SW 1271 (cell line): ENCODE measurements around the gene ADAMTSL5.
A peak's percentile ranks its signal among the peaks of the same experiment; 100 is the strongest.
"Not testable (repeated sequence)": the region's sequence is repeated elsewhere in the genome, so short reads cannot be mapped to it uniquely, and the experiment has no call there.

Experiments
- DNase-seq, 2 experiments: peaks; one replicate each; lab custom pipeline; 2025; lab: John Stamatoyannopoulos, UW

The ADAMTSL5 gene

GRCh38 chr19:1511318-1512317, 1.2 kb downstream of the ADAMTSL5 start:
- DNase-seq, result no peak

GRCh38 chr19:1510807-1511206, 2.0 kb downstream of the ADAMTSL5 start:
- no peak for DNase-seq

GRCh38 chr19:1510442-1510806, 2.4 kb downstream of the ADAMTSL5 start:
- no peak for DNase-seq

- DNase-seq, result no peak
Measured at GRCh38 chr19:1509602-1510441, 3.0 kb downstream of the ADAMTSL5 start.

GRCh38 chr19:1508507-1508856, 4.3 kb downstream of the ADAMTSL5 start:
- no peak for DNase-seq

- DNase-seq, result peak; percentile 78 to 93
Measured at GRCh38 chr19:1507763-1508506, 4.9 kb downstream of the ADAMTSL5 start.

- no peak for DNase-seq
Measured at GRCh38 chr19:1507192-1507660, 5.6 kb downstream of the ADAMTSL5 start.

- no peak for DNase-seq
Measured at GRCh38 chr19:1505991-1506881, 6.6 kb downstream of the ADAMTSL5 start.

GRCh38 chr19:1505012-1505411, 7.8 kb downstream of the ADAMTSL5 start:
- DNase-seq, result no peak

GRCh38 chr19:1503925-1504773, 8.7 kb downstream of the ADAMTSL5 start:
- no peak for DNase-seq

GRCh38 chr19:1503089-1503924, 9.5 kb downstream of the ADAMTSL5 start:
- DNase-seq, result no peak

- DNase-seq, result no peak
Measured at GRCh38 chr19:1502433-1503088, 10.3 kb downstream of the ADAMTSL5 start.

GRCh38 chr19:1501200-1501595, 11.6 kb downstream of the ADAMTSL5 start:
- no peak for DNase-seq

GRCh38 chr19:1499231-1499630, 13.6 kb downstream of the ADAMTSL5 start:
- not testable (repeated sequence) for DNase-seq

GRCh38 chr19:1497578-1498235, 15.1 kb downstream of the ADAMTSL5 start:
- no peak for DNase-seq

GRCh38 chr19:1496714-1497577, 15.9 kb downstream of the ADAMTSL5 start:
- DNase-seq, result no peak
